ENCODE measurements around the gene GAD2.

Gene GAD2

DNA sequence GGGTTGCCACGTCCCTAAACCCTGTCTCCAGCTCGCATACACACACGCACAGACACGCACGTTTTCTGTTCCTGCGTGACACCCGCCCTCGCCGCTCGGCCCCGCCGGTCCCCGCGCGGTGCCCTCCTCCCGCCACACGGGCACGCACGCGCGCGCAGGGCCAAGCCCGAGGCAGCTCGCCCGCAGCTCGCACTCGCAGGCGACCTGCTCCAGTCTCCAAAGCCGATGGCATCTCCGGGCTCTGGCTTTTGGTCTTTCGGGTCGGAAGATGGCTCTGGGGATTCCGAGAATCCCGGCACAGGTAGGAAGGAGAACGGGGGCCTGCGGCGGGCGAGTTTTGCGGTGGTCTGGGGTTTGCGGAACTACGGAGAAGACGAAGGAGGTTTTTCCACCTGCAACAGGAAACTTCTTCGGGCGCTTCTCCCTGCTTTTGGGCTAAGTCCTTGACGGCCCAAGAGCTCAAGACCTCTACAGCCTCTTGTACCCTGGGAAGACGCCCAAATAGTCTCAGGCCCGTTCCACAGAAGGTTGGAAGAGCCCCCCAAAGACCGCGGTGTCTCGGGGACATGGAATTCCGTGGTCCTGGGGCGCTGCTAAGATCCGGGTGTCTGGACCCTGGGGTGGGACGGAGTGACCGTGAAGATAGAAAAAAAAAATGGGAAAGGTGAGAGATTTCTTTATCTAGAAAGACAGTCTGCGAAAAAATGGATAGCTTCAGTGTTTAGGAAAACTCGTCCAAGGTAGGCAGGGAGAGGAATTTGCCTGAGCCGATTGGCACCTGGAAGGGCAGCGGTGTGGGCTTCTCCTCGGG, at the start of gene GAD2:
Gene GAD2 (plus strand): TSS at position 190 of the 811 bp plus-strand sequence. CDS start 36 bp downstream, at position 226.
- DNase-seq (ENCODE audit: low spot score): no peak

DNA sequence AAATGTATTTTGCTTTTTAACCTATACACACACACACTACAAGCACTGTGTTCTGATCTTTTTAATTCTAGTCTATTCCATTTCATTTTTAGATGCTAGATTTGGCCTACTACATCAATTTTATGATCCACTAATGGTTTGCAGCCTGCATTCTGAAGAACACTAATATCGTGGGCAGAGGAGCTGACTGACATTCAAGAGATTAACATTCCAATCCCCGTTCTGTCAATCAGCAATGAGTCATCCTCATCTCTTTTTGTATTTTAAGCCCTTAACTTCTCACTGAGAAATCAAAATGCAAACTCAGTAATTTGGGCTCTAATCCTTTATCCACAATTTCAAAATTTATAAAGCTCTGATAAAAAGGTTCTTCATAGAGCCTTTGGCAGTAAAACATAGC, 47.1 kb upstream of the GAD2 start:
- DNase-seq (ENCODE audit: low spot score): peak; percentile 25

DNA sequence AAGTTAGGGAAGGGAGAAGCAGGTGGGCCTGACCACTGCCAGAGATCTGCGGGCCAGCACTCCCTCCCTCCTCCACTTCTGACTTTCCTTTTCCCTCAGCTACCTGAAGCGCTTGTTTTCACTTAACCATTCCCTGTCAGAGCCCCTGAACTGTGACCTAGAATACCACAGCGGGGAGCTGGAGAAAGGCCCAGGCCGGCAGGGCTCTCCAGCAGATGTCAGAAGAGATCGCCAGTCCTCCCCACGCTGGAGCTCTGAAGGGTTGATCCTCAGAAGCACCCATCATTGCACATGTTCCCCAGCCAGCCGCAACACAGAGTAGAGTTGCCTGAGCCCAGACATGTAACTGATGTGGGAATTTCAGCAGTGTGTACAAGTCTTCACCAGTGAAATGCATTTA, 44.4 kb upstream of the GAD2 start:
- no peak for DNase-seq (ENCODE audit: low spot score)

DNA sequence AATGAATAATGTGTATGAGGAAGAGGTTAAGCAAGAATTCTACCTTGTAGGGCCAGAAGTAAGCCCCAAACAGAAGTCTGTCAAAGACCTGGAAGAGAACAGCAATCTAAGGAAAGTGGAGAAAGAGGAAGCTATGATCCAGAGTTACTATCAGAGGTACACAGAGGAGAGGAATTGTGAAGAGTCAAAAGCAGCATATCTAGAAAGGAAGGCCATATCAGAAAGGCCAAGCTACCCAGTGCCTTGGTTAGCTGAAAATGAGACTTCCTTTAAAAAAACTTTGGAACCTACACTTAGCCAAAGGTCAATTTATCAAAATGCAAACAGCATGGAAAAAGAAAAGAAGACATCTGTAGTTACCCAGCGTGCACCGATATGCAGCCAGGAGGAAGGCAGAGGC, 42.7 kb upstream of the GAD2 start:
- DNase-seq (ENCODE audit: low spot score): no peak

DNA sequence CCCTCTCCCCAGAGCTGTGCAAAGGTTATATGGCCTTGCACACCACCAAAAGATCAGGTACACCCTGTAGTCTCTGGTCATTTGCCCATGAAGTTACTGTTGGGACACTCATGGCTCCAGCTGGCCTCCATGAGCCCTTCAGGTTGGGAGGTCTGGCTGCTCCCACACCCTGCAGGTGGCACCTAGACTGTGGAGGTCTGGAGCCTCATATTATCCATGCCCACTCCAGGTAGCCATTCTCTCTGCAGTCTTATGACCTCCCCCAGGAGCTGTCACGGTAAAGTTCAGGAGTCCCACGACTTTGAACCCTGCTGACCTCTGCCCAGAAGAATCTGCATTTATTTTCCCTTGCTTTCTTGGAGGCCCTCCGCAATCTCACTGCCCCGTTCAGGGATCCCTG, 39.2 kb upstream of the GAD2 start:
- no peak for DNase-seq (ENCODE audit: low spot score)

DNA sequence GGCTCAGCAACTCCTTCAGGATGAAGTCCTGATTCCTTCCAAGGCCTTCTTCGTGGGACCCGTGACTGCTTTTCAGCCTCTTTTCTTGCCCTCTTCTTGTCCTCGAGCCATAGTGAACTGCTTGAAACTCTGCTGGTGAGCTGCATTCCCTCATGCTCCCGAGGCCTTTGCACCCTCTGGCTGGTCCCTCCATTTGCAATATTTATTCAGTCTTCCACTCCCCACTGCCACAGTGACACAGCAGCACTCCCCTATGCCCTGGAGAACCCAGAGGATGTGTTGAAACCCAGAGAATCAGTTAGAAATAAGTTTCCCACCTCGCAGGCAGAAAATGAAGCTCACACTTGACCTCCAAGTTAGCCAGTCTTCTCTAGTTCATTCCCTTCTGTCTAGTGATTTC, 22.3 kb upstream of the GAD2 start:
- no peak for DNase-seq (ENCODE audit: low spot score)

DNA sequence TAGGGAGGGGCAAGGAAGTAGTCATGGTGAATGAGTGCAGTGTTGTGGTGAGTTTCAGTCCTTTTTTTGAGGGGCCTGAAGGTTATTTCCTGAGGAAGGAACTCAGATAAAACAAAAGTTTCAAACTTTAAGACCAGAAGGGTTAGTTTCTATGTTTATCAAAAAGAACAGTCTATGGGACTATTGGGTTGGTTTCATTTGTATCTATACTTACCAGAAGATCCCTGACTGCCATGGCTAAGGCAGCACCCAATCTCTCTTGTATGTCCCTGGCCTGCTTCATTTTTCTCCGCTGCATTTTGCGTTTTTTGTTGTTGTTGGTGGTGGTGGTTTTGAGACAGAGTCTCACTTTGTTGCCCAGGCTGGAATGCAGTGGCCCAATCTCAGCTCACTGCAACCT, 19.3 kb upstream of the GAD2 start:
- DNase-seq (ENCODE audit: low spot score): no peak

DNA sequence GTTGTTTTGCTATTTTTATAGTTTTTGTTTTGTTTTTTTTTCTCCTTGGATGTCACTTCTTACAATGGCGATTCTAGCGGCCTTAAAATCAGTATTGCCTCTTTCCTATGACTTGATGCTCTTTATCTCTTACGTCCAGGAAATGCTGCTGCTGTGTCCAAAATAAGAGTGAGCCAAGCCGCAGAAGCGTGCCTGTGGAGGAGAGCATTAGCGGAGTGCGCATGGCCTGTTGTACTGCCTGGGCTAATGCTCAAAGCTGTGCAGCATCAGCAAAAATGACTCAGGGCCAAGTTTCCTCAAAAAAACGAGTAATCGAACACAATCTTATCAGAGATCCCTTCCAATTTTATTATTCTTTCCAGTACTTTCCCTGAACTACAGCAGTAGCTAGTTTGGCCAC, 18.5 kb upstream of the GAD2 start:
- no peak for DNase-seq (ENCODE audit: low spot score)

DNA sequence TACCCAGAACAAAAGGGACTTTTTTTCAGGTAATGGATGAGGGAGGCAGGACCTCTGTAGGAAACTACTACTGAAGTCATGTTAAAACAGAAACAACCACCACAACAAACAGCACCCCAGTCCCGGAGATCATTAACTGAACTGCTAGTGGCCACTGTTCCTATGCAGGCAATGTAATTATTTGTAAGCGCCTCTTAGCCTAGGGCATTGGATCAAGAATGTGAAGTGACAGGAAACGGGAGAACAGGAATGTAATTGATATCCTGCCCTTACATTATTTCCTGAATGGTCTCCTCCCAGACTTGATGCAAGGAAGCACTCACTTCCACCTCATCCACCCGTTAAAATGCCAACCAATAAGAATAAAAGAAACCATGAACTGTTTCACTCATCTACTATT, 16.7 kb upstream of the GAD2 start:
- peak; percentile 6 for DNase-seq (ENCODE audit: low spot score)

DNA sequence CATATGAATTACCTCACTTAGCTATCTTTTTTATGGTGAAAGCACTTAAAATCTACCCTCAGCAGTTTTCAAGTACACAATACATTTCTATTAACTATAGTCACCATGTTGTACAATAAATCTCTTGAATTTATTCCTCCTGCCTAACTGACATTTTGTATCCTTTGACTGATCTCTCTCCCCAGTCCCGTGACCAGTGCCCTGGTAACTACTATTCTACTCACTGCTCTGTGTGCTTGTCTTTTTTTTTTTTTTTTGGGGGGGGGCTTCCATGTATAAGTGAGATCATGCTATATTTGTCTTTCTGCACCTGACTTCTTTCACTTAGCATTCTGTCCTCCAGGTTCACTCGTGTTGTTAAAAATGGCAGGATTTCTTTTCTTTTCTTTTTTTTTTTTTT, 11.4 kb upstream of the GAD2 start:
- DNase-seq (ENCODE audit: low spot score): no peak

DNA sequence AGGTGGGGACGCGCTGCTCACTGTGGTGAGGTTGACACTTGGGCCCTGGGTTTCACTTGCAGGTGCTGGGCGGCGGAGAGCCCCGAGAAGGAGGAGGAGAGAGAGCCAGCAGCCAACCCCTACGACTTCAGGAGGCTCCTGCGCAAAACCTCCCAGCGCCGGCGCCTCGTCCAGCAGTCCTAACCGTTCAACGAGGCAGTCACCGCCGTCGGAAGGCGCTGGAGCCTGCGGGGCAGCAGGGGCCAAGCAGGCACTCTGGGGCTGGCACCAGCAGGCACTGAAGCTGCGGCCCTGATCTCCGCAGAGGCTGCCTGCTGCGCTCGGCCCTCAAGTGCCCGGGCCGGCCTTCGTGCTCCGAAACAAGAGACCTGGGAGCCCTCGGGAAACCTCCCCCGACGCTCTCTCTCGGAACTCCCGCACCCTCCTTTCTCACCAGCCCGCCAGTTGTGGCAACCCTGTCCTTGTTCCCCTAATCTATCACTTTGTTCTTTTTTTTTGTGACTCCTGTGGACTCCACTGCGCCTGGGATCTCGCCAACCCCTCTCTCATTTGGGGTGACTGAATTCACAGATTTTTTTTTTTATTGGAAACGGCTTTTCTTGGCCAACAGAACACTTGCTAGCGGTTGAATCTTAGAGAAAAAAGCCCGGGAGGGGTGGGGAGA, 4.7 kb upstream of the GAD2 start:
- DNase-seq (ENCODE audit: low spot score): no peak

DNA sequence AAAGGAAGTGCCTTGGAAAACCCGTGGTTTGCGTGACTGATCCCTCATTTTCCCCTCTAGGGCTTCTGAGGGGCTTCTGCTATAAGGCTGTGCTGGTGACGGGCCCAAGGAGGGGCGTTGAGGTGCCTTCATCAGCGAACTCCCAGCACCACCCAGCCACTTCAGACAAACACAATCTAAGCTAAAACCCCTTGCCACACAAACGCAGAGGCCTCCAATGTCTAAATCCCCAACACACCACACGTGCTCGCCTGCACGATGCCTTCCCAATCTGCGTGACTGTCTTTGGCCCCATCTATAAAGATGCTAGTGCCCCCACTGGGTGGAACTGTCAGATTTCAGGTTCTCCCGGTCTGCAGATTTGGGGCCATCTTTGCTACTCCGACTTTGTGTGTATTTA, 4.1 kb upstream of the GAD2 start:
- no peak for DNase-seq (ENCODE audit: low spot score)

DNA sequence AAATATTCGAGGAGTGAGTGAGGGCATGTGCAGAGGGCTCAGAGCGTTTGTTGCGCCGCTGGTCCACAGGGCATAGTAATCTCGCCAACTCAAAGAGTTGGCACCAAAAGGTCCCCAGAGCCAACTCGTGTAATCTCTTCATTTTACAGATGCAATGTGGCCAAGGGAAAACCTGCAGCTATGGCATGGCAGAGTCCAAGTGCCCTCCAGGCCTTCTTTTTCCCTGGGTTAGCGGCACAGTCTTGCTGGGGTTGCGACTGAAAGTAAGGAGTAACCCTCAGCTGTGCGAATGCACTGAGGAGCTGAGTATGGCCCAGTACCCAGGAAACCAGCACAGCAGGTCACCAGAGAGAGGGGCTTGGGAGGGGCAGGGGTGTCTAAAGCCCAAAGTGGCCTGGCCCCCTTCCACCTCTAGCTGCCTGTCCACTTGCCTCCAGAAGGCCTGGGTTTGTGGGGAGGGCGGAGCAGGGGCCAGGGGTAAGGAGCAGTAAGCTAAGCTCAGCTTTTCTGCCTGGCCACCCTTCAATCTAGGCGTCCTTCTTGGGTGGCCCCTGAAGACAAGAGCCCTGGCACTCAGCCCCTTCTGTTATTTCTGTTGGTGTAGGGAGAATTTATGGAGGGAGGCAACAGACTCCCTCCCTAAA, 3.3 kb upstream of the GAD2 start:
- no peak for DNase-seq (ENCODE audit: low spot score)

DNA sequence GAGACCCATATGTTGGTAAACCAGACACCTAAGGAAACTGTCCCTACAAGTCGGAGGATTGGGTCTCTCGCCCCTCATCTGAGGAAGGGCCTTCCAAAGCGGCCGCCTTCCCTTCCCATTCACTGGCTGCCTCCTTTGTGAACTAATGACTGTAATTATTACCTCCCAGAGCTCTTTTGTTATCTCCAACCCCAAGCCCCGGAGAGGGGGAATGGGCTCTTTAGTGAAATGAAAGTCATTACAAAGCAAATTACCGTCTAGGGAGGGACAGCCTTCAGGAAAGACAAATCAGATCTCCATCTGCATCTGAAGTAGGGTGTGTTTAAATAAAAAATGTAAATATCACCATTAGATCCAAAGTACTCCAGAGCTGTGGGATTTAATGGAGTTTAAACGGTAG, 2.6 kb upstream of the GAD2 start:
- DNase-seq (ENCODE audit: low spot score): no peak

DNA sequence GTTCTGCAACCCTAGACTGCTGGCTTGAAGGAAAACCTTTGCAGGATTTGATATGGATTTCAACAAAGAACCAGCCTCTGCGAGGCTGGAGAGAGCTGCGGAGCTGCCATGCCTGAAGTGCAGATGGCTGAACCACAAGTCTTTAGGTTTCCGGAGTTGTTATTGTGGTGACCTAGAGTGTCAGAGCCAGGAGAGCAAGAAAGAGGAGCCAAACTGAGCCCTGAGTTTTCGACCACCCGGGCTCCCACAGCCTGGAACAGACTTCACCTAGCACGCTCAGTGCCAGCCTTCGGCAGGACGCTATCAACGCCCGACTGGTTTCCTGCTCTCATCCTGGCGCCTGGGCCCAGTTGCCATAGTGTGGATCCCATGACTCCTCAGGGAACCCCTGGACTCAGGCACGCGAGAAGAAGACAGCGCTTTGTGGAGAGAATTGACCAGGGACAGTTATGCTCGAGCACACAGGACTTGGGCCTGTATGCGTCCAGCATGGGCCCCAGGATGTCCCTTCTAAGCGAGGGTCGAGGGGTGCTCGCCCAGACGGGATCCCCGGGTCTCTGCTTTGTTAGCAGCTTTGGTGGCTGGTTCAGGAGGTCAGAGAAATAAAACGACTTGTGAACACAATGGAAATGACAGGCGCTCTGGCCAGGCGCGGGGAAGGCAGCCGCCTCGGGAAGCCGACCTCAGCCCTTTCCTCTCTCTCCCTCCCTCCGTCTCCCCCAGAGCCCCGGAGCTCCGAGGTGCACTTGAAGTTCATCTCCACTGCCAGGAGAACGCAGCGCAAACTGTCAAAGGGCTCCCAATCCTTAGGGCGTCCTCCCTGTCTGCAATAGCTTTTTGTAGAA, 1.8 kb upstream of the GAD2 start:
- DNase-seq (ENCODE audit: low spot score): no peak

DNA sequence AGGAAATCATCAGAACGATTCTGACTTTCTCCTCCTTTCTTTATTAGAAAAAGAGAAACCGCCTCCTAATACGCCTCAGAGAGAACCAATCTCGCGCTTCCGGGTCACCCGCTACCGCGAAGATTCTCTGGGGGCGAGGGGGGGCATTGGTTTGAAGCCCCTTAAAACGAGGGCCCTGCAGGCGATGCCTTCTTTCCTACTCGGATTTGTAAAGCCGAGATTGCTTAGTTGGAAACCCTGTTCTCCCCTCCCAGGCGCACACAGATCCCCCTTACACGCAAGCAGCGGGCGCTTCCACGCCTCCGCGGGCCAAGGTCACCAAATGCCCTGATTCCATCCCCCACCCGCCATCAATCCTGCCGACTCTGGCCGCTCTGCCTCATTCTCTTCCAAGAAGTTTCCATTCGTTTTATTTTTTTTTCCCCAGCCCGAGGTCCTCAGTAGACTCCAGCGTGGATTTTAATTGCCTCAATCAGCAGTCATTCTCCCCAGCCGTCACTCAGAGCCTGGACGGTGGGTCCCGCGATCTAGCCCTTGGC, 1.1 kb upstream of the GAD2 start:
- DNase-seq (ENCODE audit: low spot score): no peak

DNA sequence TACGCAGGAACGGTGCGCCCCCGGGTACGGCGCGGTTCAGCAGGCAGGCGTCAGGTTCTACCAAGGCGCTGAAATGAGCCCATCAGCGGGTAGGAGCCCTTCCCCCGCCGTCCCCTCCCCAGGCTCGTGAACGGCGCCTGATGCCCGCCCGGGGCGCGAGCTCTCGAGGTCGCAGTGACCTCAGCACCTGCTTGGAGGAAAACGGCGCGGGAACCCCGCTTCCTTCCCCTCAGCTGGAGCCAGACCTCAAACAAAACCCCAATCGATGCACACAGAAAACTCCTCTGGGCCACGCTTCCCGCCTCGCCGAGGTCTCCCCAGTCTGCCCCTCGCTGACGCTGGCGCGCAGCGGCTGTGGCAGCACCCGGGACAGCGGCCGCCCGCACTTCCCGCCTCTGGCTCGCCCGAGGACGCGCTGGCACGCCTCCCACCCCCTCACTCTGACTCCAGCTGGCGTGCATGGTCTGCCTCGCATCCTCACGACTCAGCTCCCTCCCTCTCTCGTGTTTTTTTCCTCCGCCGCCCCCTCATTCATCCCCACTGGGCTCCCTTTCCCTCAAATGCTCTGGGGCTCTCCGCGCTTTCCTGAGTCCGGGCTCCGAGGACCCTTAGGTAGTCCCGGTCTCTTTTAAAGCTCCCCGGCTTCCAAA, 514 bp upstream of the GAD2 start:
- peak; percentile 38 for DNase-seq (ENCODE audit: low spot score)

DNA sequence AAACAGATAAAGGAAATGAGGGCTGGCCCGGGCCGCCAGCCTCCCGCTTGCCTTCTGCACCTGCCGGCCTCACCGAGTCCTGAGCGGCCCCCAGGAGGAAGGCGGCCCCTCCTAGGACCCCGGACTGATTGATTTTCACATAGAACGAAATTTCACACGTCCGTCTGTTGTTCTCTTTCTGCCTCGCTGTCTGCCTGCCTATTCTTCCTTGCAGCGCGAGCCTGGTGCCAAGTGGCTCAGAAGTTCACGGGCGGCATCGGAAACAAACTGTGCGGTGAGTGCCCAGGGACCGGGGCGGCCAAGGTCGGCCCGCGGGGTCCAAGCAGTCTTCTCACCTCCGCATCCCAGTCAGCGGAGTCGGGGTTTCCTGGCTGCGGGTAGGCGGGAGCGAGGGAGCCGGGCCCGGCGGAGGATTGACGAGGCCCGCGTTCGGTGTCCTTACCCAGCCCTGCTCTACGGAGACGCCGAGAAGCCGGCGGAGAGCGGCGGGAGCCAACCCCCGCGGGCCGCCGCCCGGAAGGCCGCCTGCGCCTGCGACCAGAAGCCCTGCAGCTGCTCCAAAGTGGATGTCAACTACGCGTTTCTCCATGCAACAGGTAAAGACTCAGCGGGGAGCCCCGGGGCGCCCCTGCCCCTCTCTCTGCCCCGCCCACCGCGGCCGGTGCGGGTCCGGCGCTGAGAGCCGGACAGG, 967 bp downstream of the GAD2 start:
- no peak for DNase-seq (ENCODE audit: low spot score)

DNA sequence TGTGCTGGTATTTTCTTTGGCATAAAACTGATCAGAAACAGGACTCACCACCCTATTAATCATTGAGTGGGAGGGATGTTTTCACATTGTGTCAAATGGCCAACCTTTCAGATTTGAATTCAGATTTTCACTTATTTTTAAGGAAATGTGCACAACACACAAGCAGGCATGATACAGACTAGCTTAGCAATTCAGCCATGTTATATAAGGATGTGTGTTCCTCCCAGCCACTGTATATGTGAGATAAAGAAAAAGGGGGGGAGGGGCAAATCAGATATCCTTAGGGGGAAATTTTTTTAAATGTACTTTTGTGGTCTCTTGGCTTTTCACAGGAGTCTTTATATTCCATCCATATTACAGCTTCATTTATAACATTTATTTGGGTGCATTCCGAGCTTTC, 3.1 kb downstream of the GAD2 start:
- no peak for DNase-seq (ENCODE audit: low spot score)

DNA sequence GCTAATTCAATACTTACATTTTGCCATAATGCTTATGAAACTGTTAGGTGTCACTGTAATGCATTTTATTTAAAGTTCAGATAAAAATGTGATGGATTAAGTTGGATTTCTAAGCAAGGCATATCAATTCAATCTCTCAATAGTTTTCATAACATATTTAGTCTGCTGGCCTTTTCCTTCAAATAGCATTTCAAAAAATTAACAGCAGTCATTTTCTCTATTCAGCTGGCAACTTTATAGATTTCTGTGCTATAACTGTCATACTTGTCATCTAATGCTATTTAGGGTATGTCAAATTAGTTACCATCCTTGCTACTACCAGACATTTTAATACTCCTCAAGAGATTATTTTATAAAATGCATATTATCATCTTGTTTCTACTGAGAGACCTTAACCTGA, 4.3 kb downstream of the GAD2 start:
- no peak for DNase-seq (ENCODE audit: low spot score)

DNA sequence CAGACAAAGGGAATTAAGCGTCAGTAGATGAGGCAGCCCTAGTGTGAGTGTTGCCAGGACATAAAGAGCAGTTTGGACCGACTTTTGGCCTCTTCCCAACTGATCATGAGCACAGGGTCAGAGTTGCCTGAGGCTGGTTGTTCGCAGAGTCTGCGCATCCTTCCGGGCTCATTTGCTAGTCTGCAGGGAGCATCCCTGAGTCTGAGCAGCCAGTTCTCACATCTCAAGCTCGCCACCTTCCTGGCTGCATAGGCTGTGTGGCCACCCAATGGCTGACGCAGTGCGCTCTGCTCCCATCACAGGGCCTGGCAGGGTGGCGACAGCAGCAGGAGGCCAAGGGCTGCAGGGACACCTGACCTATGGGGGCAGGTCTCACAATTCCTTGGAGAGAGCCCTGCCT, 5.0 kb downstream of the GAD2 start:
- no peak for DNase-seq (ENCODE audit: low spot score)
